GM20000 (cell line): ENCODE measurements around the gene SELPLG.

Experiments used
- DNase-seq: peaks from one replicate; pipeline ENCODE4 v3.0.0; 2012; ENCODE audit warnings: low spot score
- CTCF ChIP-seq: IDR thresholded peaks from 2 replicates; pipeline ENCODE4 v1.5.1; 2012; ENCODE audit warnings: mild to moderate bottlenecking, control low read depth; ENCODE audit errors: extremely low read depth, missing control alignments

SELPLG gene

GRCh38 chr12:108597559-108598471 is 35.9 kb downstream of the SELPLG start, which contains the start of gene TMEM119:
TSS of gene TMEM119 (minus strand) at chr12:108598084. CDS start at chr12:108592383, 5,701 bp downstream.
- TF ChIP-seq CTCF: no peak
- DNase-seq: no peak

GRCh38 chr12:108596854-108597558 is 36.7 kb downstream of the SELPLG start:
- no peak for TF ChIP-seq CTCF
- no peak for DNase-seq

GRCh38 chr12:108595711-108596647 is 37.7 kb downstream of the SELPLG start:
- no peak for TF ChIP-seq CTCF
- no peak for DNase-seq

GRCh38 chr12:108594960-108595710 is 38.6 kb downstream of the SELPLG start:
- TF ChIP-seq CTCF: no peak

GRCh38 chr12:108594323-108594903 is 39.3 kb downstream of the SELPLG start:
- TF ChIP-seq CTCF: no peak
- no peak for DNase-seq

More at GRCh38 chr12:108594960-108595710, 38.6 kb downstream of the SELPLG start:
- DNase-seq: no peak
